Endodermal cell (in vitro differentiated cells): ENCODE measurements around the gene ZP2. TPM values are rescaled to one million over a fixed set of nuclear protein-coding genes. Genes with fewer than 3 reads are reported as not detected.

ENCODE experiments used
- DNase-seq: peaks from one replicate; pipeline ENCODE4 v3.0.0-alpha.2; 2017
- H3K27ac ChIP-seq: 2 replicates; pipeline ENCODE4 v1.5.1; 2013; ENCODE audit warnings: mild to moderate bottlenecking, low read depth, low read length, moderate library complexity
- H3K27me3 ChIP-seq: 2 replicates; pipeline ENCODE4 v1.6.1; 2013; ENCODE audit warnings: mild to moderate bottlenecking, low read length, moderate library complexity; ENCODE audit not compliant: insufficient read depth, control insufficient read depth, poor library complexity, severe bottlenecking
- H3K36me3 ChIP-seq: 2 replicates; pipeline ENCODE4 v1.7.0; 2013; ENCODE audit warnings: mild to moderate bottlenecking, low read length, moderate library complexity; ENCODE audit not compliant: control insufficient read depth, insufficient read depth
- H3K4me1 ChIP-seq: one replicate; pipeline ENCODE4 v1.7.0; 2013; ENCODE audit warnings: low read length; ENCODE audit not compliant: control insufficient read depth, insufficient read depth
- H3K4me3 ChIP-seq: 2 replicates; pipeline ENCODE4 v1.5.1; 2013; ENCODE audit warnings: mild to moderate bottlenecking, low read length, moderate library complexity
- H3K9ac ChIP-seq: 2 replicates; pipeline ENCODE4 v1.6.1; 2013; ENCODE audit warnings: mild to moderate bottlenecking, low read length, moderate library complexity; ENCODE audit not compliant: poor library complexity, severe bottlenecking; ENCODE audit errors: extremely low read depth
- H3K9me3 ChIP-seq: 2 replicates; pipeline ENCODE4 v1.6.1; 2013; ENCODE audit warnings: mild to moderate bottlenecking, low read length, moderate library complexity; ENCODE audit not compliant: control insufficient read depth
- H3K27ac Mint-ChIP-seq: 2 replicates; pipeline ENCODE4 v1.8.0; 2020; ENCODE audit warnings: mixed read lengths
- H3K27me3 Mint-ChIP-seq: 2 replicates; pipeline ENCODE4 v1.8.0; 2021; ENCODE audit warnings: mild to moderate bottlenecking, mixed read lengths; ENCODE audit not compliant: insufficient read depth
- H3K36me3 Mint-ChIP-seq: 2 replicates; pipeline ENCODE4 v1.8.0; 2020; ENCODE audit warnings: low read depth, mixed read lengths
- H3K4me1 Mint-ChIP-seq: 2 replicates; pipeline ENCODE4 v1.8.0; 2020; ENCODE audit warnings: mixed read lengths
- H3K4me3 Mint-ChIP-seq: 2 replicates; pipeline ENCODE4 v1.8.0; 2020; ENCODE audit warnings: mild to moderate bottlenecking, moderate library complexity, mixed read lengths
- H3K9me3 Mint-ChIP-seq: 2 replicates; pipeline ENCODE4 v1.8.0; 2020; ENCODE audit warnings: mild to moderate bottlenecking, mixed read lengths
- CTCF ChIP-seq: fragments of 200-600 bp; sonication (generic); conservative IDR thresholded peaks from 2 replicates; pipeline ENCODE4 v1.5.0; 2021; ENCODE audit warnings: antibody characterized with exemption, mild to moderate bottlenecking
- WGBS, 2 experiments: methylation state at CpG; one replicate each; pipeline versions ENCODE4 v1.1.5 to v1.1.7; 2013; ENCODE audit warnings: missing lambda C conversion rate in 2 of 2, mixed read lengths in 1 of 2; ENCODE audit not compliant: insufficient coverage in 1 of 2, insufficient read length in 1 of 2; 5-methylcytosine and 5-hydroxymethylcytosine counted together
- total RNA-seq, 2 donors: library from RNA; stranded (reverse); fragmentation: NEBNext Ultra II Directional in 1 of 2; extraction: Animal tissue kit (Norgen Biotek cat#: 25700) in 1 of 2; gene quantifications; 2 replicates in 1 of 2; 3 replicates in 1 of 2; pipeline ENCODE4 v1.2.1, GENCODE V29; 2021

The ZP2 gene
- total RNA-seq, 2 donors from 2014 or later, result not detected

GRCh38 chr16:21226749-21227148, 15.4 kb upstream of the ZP2 start:
- Mint-ChIP-seq H3K27me3 (peaks cover 59% of the 10 kb centered on the region), H3K9me3 (no peaks in the 10 kb centered on the region), H3K36me3 (no peaks in the 10 kb centered on the region), H3K27ac (no peak overlapping the region), H3K4me1 (peaks cover 32% of the 10 kb centered on the region), H3K4me3 (no peak overlapping the region)
- Histone ChIP-seq H3K9ac (no peak overlapping the region), H3K4me3 (no peak overlapping the region), H3K9me3 (no peaks in the 10 kb centered on the region), H3K4me1 (peaks cover 5% of the 10 kb centered on the region), H3K27ac (no peak overlapping the region), H3K36me3 (no peaks in the 10 kb centered on the region), H3K27me3 (no peaks in the 10 kb centered on the region)
- no peak for DNase-seq
- TF ChIP-seq CTCF, result no peak

- H3K27ac ChIP-seq, result no peak overlapping the region
- no peak overlapping the region for H3K9ac ChIP-seq
- no peak for TF ChIP-seq CTCF
- H3K27me3 ChIP-seq, result no peaks in the 10 kb centered on the region
- H3K9me3 ChIP-seq, result no peaks in the 10 kb centered on the region
- H3K4me3 ChIP-seq, result no peak overlapping the region
- Mint-ChIP-seq H3K27ac (no peak overlapping the region), H3K36me3 (no peaks in the 10 kb centered on the region), H3K9me3 (peaks cover 3% of the 10 kb centered on the region), H3K27me3 (peaks cover 72% of the 10 kb centered on the region), H3K4me3 (no peak overlapping the region), H3K4me1 (peaks cover 44% of the 10 kb centered on the region)
- no peak for DNase-seq
- 91 to 92% methylated on average over 2 of the region's 2 CpGs for WGBS, 2 experiments
- peaks cover 5% of the 10 kb centered on the region for H3K4me1 ChIP-seq
- no peaks in the 10 kb centered on the region for H3K36me3 ChIP-seq
Observed at GRCh38 chr16:21224800-21225199, 13.4 kb upstream of the ZP2 start.

GRCh38 chr16:21223787-21224186, 12.4 kb upstream of the ZP2 start:
- DNase-seq, result peak; percentile 49
- peaks cover 3% of the 10 kb centered on the region for H3K9me3 Mint-ChIP-seq
- peaks cover 68% of the 10 kb centered on the region for H3K27me3 Mint-ChIP-seq
- no peaks in the 10 kb centered on the region for H3K36me3 ChIP-seq
- H3K27ac Mint-ChIP-seq, result no peak overlapping the region
- WGBS, 2 experiments, result 78 to 89% methylated on average over 1 to 9 of the region's 9 CpGs
- no peaks in the 10 kb centered on the region for H3K9me3 ChIP-seq
- H3K4me1 ChIP-seq, result peaks cover 5% of the 10 kb centered on the region
- no peak overlapping the region for H3K4me3 ChIP-seq
- no peak overlapping the region for H3K27ac ChIP-seq
- peak overlapping the region; percentile 5 for H3K4me3 Mint-ChIP-seq
- H3K4me1 Mint-ChIP-seq, result peaks cover 44% of the 10 kb centered on the region
- H3K36me3 Mint-ChIP-seq, result no peaks in the 10 kb centered on the region
- H3K27me3 ChIP-seq, result no peaks in the 10 kb centered on the region
- no peak for TF ChIP-seq CTCF
- no peak overlapping the region for H3K9ac ChIP-seq
